T-helper 2 cell treated with Interferon-gamma antibody and Interleukin-4, amounts not matched to agents 100 ng/mL and 5 ng/mL, for 36 hours (primary cell): ENCODE results near the gene HIVEP3. TPM values are rescaled to one million over a fixed set of nuclear protein-coding genes. Genes with fewer than 3 reads are reported as not detected.

Source experiments
- intact Hi-C: fragments of 100-400 bp; cut with micrococcal nuclease; formaldehyde crosslinking; loops from one replicate; pipeline ENCODE4 v1.15.1; 2023
- total RNA-seq: library from RNA; stranded (reverse); gene quantifications from 2 replicates; pipeline ENCODE4 v1.2.3, GENCODE V29; 2022

HIVEP3 gene
- total RNA-seq, 1 donor from 2014 or later: 20.3 TPM

GRCh38 chr1:41767534-41768525, 150.9 kb downstream of the HIVEP3 start:
- intact Hi-C loops: no loop called here

GRCh38 chr1:41766546-41766945, 152.2 kb downstream of the HIVEP3 start:
- intact Hi-C loops: no loop called here

GRCh38 chr1:41766041-41766440, 152.7 kb downstream of the HIVEP3 start:
- intact Hi-C loops: no loop called here

- intact Hi-C loops: no loop called here
Measured at GRCh38 chr1:41765152-41765551, 153.6 kb downstream of the HIVEP3 start.

- intact Hi-C loops: no loop called here
Measured at GRCh38 chr1:41764656-41765055, 154.1 kb downstream of the HIVEP3 start.

- intact Hi-C loops: no loop called here
Measured at GRCh38 chr1:41762777-41763176, 155.9 kb downstream of the HIVEP3 start.

- intact Hi-C loops: no loop called here
Measured at GRCh38 chr1:41762251-41762650, 156.5 kb downstream of the HIVEP3 start.

GRCh38 chr1:41758904-41759548, 159.7 kb downstream of the HIVEP3 start:
- intact Hi-C loops: loop anchor here (10.0 kb wide), 1 partner anchor 276 kb away; no protein-coding TSS in a partner anchor

- intact Hi-C loops: loop anchor here (10.0 kb wide), 1 partner anchor 276 kb away; no protein-coding TSS in a partner anchor
Measured at GRCh38 chr1:41758500-41758899, 160.2 kb downstream of the HIVEP3 start.

- intact Hi-C loops: loop anchor here (2.0 to 10.0 kb wide), 6 partner anchors 52 to 280 kb away; no protein-coding TSS in a partner anchor
Measured at GRCh38 chr1:41754540-41754939, 164.2 kb downstream of the HIVEP3 start.

- intact Hi-C loops: loop anchor here (5.0 to 10.0 kb wide), 5 partner anchors 70 to 282 kb away; no protein-coding TSS in a partner anchor
Measured at GRCh38 chr1:41752514-41753170, 166.1 kb downstream of the HIVEP3 start.

- intact Hi-C loops: loop anchor here (5.0 to 10.0 kb wide), 5 partner anchors 70 to 283 kb away; no protein-coding TSS in a partner anchor
Measured at GRCh38 chr1:41751804-41752513, 166.8 kb downstream of the HIVEP3 start.

GRCh38 chr1:41749991-41750745, 168.6 kb downstream of the HIVEP3 start:
- intact Hi-C loops: loop anchor here (5.0 to 10.0 kb wide), 5 partner anchors 68 to 285 kb away; no protein-coding TSS in a partner anchor

- intact Hi-C loops: no loop called here
Measured at GRCh38 chr1:41745022-41745421, 173.7 kb downstream of the HIVEP3 start.

GRCh38 chr1:41743366-41743765, 175.4 kb downstream of the HIVEP3 start:
- intact Hi-C loops: no loop called here

GRCh38 chr1:41742219-41742618, 176.5 kb downstream of the HIVEP3 start:
- intact Hi-C loops: no loop called here

GRCh38 chr1:41741244-41741643, 177.5 kb downstream of the HIVEP3 start:
- intact Hi-C loops: no loop called here

GRCh38 chr1:41740630-41741239, 178.0 kb downstream of the HIVEP3 start:
- intact Hi-C loops: no loop called here

GRCh38 chr1:41740058-41740457, 178.7 kb downstream of the HIVEP3 start:
- intact Hi-C loops: no loop called here
